GM21717 (cell line): ENCODE data around the gene DPP4.
"Not testable (repeated sequence)": the region's sequence is repeated elsewhere in the genome, so short reads cannot be mapped to it uniquely, and the experiment has no call there.

Source experiments
- ATAC-seq: cut with Tn5 transposase; IDR thresholded peaks from one replicate; pipeline ENCODE4 v1.9.1; 2021; ENCODE audit warnings: mild to moderate bottlenecking, moderate library complexity; ENCODE audit not compliant: unreplicated experiment

Gene DPP4

GRCh38 chr2:161991991-161992390 is 82.0 kb downstream of the DPP4 start:
- no peak for ATAC-seq

DNA sequence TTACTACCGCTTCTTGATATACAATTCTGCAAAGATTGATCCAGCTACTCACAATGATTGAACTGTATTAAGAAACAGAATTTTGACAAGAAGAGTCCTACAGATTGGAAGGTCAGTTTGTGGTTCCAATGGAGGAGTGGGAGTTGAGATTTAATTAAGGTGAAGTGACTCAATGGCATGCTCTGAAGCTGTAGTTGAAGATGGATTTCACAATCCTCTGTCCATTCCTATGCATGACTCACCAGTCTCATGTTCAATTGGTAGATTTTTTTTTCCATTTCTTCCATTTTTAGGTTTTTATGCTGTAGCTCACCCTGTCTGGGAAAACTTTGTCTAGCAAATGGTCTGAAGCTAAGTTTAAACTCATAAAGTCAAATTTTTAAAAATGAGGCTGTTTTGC is 83.3 kb downstream of the DPP4 start:
- no peak for ATAC-seq

DNA sequence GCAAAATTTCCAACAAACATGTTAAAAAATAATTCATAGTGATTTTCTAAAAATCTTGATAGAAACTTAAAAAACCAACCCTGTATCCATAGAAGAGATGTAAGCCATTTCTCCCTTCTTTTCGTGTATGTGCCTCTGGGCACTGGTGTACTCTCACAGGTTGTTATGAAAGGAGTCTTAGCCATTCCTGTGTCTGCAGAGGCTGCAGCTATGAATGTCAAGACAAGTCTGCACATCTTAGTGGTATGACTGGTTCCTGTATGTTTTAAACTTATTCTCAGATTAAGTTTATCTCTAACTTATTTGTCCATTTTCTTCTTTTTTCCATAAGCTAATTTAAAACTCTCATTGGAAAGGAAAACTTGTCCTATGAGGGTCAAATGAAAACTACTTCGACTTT is 84.0 kb downstream of the DPP4 start:
- no peak for ATAC-seq

DNA sequence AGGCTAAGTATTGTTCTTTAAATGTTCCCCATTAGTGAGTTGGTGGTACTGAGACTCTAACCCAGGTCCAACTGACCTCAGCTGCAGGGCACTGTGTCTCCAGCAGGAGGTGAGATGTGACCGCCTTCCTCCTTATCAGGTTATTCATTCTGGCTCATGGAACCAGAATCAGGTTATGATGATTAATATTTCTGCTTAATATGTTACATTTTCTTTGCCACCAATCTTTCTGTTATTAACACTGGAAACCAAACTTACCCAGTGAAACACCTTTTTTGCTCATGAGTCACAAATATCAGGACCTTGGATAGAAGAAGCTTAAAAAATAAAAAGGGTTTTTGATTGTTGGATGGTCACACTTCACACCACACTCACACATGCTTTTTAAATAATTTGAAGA is 85.4 kb downstream of the DPP4 start:
- ATAC-seq = no peak

GRCh38 chr2:161987311-161987710 is 86.7 kb downstream of the DPP4 start:
- ATAC-seq = no peak

DNA sequence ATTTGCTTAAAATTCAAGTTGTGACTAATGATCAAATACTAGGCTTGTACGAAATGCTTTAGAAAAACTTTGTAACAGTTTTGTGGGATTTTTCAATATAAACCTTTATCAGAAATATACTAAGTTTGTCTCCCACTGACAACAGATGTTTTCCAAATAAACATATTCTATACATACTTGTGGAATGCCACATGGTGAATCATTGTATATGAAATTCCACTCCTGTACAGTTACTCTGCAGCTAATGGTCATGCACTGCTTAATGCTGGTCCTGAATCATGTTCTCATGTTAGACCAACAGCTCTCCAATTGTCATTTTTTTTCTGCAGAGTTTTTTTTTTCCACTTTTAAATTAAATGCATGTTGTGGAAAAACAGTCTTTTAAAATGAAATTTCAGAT is 90.1 kb downstream of the DPP4 start:
- ATAC-seq = no peak

DNA sequence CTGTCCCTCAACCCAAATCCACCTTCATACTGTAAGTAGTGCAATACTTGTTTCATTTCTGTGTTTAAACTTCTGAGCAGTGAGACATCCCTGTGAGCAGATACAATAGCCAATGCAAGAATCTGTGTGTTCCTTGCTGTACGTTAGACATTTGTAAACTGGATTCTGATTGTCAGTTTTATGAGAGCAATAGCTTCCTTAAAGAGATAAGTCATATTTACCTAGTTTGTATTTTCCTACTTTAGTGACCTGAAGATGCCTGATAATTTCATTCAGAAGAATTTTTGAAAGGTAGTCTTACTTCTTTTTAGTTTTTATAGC is 90.7 kb downstream of the DPP4 start:
- no peak for ATAC-seq

- ATAC-seq = no peak
Measured at GRCh38 chr2:161982548-161983330, 91.3 kb downstream of the DPP4 start.

DNA sequence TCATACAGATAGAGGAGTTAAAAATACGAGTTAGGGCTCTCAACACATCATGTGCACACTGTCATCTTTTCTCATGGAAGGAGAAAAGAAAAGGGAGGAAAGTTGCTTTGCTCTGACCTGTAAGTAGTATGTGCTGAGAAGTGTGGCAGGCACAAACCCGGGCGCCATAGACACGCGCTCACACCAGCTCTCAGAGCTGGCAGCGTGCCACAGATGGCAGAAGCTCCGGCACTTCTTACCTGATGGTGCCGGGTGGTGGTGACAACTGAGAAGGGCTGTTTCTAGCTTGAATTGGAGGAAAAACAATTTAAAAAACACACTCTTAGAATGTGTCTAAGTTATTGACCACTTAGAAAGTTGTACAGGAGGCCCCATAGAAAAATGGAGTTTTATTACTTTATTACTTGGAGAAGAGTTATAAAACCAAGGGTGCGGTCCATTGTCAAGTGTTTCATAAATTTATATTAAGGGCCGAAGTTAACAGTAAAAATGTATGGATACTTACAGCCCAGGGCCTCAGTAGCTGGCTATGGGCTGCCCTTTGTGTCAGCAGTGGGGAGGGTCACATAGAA is 92.2 kb downstream of the DPP4 start:
- no peak for ATAC-seq

- no peak for ATAC-seq
Measured at GRCh38 chr2:161980976-161981375, 93.0 kb downstream of the DPP4 start.

DNA sequence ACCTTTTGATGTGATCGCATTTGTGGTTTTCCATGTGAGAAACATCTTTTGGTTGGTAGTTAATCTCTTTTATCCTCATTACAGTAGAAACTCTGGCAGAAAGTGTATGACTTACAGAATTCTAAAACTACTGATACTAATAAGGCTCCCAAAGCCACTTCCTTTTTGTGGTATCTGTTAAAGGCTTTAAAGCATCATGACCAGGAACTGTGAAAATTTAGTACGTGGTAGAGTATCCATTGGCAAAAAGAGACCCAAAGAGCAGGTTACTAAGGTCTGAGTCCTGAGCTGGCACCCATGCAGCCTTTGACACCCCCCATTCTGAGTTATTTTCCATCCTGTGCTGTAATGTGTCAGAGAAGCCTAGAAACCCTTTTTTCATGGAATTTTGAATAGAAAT is 94.5 kb downstream of the DPP4 start:
- no peak for ATAC-seq

- ATAC-seq = not testable (repeated sequence)
Measured at GRCh38 chr2:161977926-161978325, 96.1 kb downstream of the DPP4 start.

- no peak for ATAC-seq
Measured at GRCh38 chr2:161976917-161977316, 97.1 kb downstream of the DPP4 start.

DNA sequence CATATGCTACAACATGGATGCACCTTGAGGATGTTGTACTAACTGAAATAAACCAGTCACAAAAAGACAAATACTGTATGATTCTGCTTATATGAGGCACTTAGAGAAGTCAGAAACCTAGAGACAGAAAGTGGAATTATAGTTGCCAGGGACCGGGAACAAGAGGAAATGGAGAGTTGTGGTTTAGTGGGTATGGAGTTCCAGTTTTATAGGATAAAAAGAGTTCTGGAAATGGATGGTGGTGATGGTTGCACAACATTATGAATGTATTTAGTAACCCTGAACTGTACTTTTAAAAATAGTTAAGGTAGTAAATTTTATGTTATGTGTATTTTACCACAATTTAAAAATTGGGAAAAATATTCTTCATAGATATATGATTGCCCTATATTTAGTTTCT is 97.7 kb downstream of the DPP4 start:
- no peak for ATAC-seq

GRCh38 chr2:161975813-161976160 is 98.2 kb downstream of the DPP4 start:
- ATAC-seq = no peak

- no peak for ATAC-seq
Measured at GRCh38 chr2:161975062-161975812, 98.8 kb downstream of the DPP4 start.

GRCh38 chr2:161974461-161974860 is 99.6 kb downstream of the DPP4 start:
- no peak for ATAC-seq

GRCh38 chr2:161972866-161973265 is 101.1 kb downstream of the DPP4 start:
- no peak for ATAC-seq

DNA sequence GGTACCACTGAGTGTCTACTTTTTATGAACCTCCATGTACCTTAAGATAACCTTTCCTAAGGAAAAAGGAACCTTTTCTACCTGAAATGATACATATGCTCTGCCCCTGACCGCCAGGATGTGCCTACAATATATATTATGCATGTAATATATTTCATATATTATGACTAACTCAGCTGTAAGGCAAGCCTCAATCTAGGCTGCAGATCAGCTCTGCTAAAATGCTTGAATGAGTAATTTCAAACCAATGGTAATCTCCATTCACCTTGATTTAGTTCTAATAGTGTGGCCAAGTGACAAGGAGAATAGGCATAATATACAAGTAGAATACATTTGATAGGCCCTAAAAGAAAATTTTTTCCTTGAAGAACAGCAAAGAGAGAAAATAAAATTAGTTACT is 101.8 kb downstream of the DPP4 start:
- no peak for ATAC-seq

DNA sequence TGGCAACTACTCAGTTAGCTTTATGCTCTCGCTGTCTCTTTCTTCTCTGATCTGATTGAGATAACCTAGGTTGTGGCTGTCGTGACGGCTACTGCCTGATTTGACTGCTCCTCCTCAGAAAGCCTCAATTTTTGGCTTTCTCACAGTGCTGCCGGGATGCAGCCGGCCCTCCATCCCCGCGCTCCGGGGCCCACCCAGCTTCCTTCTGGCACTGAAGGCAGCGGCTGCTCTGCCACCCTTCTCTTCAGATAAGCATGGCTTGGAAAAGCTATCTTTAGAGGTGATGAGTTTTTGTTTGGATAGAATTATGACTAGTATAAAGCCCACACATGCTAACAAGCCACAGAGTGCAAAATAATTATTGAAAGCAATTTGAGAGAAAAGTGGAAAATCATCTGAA is 102.5 kb downstream of the DPP4 start:
- ATAC-seq = no peak

DNA sequence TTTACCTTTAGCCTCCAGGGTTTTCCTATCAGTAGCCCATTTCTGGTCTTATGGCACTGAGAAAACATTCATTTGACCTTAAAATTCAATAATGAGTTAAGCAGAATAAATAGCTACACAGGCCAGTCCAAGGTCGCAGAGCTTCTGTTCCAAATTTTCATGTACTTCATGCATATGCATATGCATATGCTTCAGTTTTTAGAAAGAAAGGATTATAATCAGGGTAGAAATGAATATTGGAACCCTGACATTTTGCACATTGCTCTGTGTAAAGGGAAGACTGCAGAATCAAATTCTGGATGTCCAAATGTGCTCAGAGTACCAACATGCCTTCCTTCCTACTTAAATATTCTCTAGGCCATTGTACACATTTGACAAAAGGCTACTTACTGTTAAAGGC is 104.9 kb downstream of the DPP4 start:
- no peak for ATAC-seq

DNA sequence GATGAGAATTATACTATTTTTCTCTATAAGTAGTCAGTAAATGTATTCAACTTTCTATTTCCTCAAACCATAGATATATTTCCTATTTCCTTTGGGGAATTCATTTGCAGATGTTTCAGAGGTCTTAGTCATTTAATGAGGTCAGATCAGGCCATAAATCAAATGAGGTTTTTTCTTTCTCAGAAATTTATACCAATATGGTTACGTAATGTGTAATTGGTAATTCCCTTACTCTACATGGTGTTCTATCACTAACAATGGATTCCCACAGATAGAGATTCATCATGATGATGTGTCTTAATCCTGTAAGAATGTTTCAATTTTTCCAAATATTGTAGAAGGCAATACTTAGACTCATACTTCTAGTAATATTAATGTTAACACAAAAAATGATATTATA is 108.0 kb downstream of the DPP4 start:
- no peak for ATAC-seq
